HT1080 (cell line): Measurements from ENCODE around the gene GCH1. TPM values are rescaled to one million over a fixed set of nuclear protein-coding genes. Genes with fewer than 3 reads are reported as not detected.

Source experiments
- DNase-seq: peaks from one replicate; pipeline ENCODE4 v3.0.0-alpha.2; 2015; ENCODE audit warnings: low read depth
- total RNA-seq: library from RNA; depleted of rRNA; stranded (reverse); fragments of >200 nt; shearing (Covaris generic); gene quantifications from 2 replicates; pipeline ENCODE4 v1.2.3, GENCODE V29; 2014

The GCH1 gene
- total RNA-seq, 1 experiment from 2014 or later = 7.5 TPM

DNA sequence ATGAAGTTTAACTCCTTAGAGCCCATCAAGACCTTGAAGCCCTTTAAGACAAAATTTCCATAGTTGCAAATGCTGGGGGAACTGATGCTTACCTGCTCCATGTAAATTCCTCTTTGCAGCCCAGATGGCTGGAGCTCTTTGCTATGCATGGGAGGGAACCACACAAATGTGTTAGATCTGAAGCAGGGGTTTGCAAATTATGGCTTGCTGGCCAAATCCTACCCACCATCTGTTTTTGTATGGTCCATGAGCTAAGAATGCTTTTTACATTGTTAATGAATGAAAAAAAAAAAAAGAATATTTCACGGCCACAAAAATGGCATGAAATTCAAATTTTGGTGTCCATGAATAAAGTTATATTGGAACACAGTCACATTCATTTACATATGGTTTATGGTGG, 74.6 kb downstream of the GCH1 start:
- DNase-seq = no peak

DNA sequence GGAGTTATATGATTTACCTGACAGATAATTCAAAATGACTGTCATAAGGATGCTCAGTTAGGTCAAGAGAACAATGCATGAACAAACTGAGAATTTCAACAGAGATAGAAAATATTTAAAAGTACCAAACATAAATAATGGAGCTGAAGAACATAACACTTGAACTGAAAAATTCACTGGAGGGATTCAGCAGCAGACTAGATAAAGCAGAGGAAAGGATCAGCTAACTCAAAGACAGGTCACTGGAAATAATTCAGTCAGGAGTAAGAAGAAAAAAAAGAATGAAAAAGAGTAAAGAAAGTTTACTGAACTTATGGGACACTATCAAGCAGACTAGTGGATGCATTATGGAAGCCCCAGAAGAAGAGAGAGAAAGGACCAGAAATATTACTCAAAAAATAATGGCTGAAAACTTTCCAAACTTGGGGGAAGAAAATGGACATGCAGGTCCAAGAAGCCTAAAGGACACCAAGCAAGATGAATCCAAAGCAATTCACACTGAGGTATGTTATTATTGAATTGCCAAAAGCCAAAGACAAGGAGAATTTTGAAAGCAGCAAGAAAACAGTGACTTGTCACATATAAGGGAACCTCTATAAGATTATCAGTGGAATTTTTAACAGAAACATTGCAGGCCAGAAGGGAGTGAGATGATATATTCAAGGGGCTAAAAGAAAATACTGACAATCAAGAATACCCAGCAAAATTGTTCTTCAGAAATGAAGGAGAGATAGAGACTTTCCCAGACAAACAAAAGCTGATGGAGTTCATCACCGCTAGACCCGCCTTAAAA, 78.7 kb downstream of the GCH1 start:
- DNase-seq = no peak

DNA sequence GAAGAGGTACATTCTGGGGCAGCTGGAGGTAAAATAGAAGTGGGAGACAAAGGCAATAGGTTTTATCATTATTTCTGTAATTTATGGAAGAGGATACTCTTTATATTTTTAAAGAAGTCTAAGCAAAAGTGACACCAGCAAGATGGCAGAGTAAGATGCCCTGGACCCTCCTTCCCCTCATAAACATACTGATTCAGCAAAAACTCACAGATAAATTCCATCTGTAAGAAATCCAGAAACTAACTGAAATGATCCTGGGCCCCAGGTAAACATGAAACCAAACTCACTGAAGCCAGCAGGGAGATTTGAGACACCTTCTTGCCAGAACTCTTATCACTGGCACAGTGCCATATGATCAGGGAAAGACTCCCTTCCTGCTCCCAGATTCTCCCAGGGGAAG, 79.9 kb downstream of the GCH1 start:
- no peak for DNase-seq

DNA sequence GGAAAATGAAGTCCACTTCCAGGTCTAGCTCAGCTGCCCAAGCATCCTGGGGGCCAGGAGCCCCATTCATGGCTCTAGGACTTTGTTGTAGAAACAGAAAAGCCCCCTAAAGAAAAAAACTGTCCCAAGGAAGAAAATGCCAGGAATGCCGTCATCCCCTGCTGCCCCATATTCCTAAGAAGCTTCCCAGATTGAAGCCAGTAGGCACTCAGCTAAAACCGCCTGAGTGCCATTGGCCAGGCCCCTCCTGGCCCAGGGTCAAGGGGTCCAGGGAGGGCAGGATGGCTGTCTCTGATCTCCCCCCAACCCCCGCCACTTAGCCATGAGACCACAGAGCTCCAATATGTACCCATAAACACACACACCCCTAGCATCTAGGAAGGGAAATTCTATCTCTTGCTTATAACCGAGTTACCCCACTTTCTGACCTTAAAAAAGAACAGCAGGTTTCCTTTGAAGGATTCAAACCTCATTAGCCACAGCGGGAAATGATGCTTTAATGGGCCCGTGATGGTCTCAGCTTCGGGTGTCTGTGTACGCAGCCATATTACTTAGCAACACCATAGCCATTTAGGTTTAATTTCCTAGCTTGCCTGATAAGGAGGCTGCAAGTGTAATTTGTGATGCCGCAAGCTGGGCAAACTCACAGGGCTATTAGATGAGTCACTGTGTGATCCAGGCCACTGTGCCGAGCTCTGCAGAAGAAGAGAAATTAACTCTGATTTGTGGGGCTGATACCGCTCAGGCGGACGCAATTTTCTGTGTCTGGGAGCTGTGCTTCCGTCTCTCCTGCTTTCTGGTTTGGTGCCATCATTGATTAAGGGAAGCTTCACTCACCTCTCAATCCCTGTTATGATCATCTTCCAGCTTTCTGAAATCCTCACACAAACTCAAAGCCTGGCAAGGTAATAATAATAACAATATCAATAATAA, 84.2 kb downstream of the GCH1 start:
- DNase-seq = peak; percentile 85

DNA sequence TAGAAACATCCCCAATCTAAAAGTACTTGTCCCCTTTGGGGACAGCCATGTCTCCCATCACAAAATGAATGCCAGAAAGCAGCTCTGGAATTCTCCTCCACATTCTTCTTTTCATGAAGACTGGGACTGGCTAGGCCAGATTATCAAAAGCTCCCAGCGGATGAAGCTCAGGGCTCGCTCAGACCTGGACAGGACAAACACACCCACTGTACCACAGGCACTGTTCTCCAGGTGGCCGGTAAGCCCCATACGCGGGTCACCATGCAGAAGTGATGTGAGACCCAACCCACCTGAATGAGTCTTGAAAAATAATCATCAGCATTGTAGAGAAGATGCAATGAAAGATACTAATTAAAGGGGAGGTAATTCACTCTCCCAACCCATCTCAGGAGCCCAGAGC, 85.1 kb downstream of the GCH1 start:
- no peak for DNase-seq

DNA sequence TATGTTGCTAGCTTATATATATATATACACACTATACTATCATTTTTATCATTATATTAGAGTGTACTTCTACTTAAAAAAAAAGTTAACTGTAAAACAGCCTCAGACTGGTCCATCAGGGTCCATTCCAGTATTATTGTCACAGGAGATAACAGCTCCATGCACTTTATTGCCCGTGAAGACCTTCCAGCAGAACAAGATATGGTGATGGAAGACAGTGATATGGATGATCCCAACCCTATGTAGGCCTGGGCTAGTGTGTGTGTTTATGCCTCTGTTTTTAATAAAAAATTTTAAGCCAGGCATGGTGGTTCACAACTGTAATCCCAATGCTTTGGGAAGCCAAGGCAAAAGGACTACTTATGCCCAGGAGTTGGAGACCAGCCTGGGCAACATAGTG, 86.2 kb downstream of the GCH1 start:
- no peak for DNase-seq

DNA sequence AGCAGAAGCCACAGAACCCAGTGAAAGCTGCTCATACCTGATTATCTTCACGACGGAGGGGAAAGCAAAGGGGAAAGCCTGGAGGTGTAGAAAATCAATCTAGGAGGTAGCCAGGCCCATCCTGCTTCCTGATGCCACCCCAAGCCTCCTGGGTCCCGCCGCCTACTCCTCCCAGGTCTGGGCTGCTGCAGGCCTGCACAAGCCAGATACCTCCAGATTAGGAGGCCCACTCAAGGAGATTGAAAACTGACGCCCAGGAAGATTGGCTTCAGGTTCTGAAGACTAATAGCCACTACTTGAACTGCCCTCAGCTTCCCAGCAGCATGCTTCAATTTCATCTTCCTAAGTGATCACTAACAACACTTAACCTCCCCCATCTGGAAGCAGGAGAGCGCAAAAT, 87.1 kb downstream of the GCH1 start:
- no peak for DNase-seq

DNA sequence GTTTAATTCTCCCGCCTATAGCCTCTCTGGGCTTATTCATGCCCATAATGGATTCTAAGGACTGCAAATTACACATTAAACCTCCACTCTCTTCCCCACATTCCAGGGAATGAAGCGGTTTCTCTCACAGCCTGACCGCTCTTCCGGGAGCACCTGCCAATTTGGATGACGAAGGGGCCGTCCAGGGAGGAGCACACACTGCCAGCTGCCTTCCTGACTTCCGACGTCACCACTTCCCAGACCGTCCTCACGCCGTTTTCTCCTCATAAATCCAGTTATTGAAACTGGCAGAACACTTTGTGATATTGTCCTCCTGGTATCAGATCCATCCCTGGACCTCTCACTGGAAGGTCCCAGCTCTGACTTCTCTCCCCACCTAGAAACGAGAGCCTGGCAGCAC, 87.6 kb downstream of the GCH1 start:
- peak; percentile 19 for DNase-seq

DNA sequence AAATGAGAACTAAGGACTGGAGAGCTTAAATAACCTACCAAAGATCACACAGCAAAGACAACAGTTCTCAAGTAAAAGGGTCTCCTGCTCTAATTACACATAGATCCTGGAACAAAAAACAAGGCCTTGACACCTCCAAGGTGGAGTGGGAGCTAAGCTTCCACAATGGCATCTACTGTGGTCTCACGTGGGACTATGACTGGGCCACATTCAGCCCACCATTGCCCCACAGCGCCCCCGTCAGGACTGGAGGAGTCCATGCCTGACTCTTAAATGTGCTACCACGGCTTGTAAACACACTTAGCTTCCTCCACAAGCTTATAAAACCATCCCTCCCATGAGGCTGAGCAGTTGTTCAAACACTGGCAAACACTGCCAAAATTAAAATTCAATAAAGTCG, 88.5 kb downstream of the GCH1 start:
- peak; percentile 42 for DNase-seq

DNA sequence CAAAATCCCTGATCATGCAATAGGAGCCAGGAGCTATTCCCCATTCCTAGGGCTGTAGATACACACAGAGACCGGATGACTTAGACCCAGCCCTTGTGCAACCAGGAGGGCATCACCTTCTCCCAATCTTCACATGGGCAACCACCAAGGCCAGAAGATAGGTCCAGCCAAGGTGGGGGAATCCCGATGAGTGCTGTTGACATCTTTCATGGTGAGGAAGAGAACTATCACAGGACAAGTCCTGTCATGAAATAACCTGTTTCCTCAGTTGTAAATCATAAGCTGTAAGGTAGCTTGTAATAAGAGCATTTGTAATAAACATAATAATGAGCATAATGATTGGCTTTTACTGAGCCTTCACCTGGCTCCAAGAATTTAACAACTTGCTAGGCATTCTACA, 89.5 kb downstream of the GCH1 start:
- DNase-seq = no peak

DNA sequence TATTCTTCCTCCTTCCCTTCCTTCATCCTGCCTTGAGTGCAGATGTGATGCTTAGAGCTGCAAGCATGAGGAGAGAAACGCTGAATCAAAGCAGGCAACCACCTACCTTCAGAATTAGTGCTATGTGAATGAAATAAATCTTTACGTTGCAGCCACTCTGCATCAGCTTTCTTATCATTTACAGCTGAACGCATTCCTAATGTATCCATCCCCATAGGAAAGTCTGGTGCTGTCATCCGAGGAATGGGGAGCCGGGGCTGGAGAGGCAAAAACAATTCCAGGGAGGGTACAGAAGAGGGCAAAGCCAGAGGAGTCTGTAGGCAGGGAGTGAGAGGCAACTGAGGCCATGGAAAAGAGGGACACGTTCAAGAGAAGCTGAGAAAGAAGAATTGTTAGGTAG, 90.0 kb downstream of the GCH1 start:
- no peak for DNase-seq

DNA sequence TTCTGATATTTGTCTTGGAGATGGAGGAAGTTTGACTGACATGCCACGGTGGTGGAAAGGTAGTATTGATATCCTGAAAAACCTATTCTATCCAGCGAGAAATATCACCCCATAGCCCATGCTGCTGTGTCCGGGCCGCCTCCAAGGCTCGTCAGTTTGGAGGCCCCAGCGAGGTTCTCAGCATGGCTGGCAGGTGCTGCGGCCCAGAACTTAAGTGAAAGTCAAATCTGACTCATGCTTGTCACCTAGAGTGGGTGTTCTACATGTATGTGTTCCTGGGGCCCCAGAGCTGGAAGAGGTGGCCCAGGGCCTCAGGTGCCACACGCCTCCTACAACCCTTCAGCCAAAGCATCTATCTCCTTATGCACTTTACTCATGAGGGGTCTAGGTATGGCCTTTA, 92.9 kb downstream of the GCH1 start:
- DNase-seq = no peak

DNA sequence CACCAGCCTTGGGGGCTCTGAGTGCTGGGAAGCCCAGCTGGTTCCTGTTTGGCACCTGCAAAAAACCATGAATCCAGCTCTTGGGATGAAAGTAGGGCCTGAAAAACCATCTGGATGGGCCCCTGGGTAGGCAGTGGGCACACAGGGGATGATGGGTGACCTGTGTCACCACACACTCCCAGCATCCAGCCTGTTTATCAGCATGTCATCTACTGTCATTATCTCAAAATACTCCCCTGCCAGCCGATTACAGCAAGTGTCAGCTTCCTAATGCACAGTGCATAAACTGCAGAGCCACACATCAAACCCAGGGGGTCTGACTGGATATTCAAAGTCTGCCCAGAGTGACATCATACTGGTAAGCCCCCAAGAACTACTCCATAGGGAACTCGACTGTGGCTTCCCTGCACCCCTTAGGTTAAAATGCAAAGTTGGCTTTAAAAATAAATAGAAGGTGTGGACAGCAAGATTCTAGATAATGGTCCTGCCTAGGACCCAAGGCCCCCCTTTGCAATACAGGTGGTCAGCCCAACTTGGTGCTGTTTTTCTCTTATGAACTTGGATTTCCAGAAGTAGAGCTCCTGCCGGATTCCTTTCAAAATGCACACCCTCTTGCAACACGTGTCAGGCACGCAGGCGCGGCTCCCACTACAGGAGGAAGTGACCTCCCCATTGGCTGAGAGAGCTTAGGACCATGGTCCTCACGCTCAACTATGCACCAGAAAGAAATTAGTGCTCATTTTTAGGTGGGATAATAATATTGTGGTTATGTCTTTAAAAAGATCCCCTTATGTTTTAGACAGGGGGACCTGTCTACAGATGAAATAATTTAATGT, 94.1 kb downstream of the GCH1 start:
- no peak for DNase-seq

DNA sequence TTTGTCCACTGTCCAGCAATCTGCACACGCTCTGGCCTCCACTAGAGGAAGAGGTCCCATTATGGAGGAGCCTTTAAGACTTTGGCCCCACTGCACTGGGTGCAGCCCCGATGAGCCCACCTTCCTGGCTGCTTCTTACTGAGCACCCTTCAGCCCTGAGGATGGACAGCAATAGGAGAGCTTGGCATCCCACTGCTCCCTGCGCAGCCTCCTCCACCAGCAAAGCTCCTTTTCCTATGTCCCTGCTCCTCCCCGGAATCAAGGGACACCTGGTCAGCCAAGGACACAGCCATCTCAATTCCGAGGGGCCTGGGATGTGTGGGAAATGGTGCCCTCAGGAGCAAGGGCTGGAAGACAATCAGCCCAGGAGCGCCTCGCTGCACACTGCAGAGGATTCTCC, 94.7 kb downstream of the GCH1 start:
- DNase-seq = no peak

DNA sequence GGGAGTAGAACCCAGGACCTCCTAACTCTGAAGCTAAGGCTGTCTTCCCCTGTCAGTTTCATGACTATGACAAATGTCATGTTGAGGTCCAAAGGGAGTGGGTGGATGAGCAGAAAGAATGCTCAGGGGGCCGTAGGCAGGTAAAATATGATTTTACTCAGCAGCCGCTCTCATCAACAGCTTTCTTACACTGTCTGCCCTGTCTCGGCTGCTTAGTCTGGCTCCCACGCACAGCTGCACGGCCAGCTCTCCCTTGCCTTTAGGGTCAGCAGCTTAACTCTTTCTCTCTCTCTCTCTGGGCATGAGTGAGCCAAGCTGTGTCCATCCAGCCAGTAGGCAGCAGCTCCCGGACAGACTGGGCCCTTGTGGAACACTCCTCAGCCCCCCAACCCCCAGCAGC, 95.2 kb downstream of the GCH1 start:
- no peak for DNase-seq

DNA sequence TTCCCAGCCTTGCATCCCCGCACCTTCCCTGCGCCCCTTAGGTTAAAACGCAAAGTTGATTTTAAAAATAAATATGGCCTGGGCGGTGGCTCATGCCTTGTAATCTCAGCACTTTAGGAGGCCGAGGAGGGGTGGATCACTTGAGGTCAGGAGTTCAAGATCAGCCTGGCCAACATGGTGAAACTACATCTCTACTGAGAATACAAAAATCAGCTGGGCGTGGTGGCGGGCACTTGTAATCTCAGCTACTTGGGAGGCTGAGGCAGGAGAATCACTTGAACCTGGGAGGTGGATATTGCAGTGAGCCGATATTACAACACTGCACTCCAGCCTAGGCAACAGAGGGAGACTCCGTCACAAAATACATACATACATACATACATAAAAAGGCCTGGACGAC, 96.0 kb downstream of the GCH1 start:
- DNase-seq = no peak

DNA sequence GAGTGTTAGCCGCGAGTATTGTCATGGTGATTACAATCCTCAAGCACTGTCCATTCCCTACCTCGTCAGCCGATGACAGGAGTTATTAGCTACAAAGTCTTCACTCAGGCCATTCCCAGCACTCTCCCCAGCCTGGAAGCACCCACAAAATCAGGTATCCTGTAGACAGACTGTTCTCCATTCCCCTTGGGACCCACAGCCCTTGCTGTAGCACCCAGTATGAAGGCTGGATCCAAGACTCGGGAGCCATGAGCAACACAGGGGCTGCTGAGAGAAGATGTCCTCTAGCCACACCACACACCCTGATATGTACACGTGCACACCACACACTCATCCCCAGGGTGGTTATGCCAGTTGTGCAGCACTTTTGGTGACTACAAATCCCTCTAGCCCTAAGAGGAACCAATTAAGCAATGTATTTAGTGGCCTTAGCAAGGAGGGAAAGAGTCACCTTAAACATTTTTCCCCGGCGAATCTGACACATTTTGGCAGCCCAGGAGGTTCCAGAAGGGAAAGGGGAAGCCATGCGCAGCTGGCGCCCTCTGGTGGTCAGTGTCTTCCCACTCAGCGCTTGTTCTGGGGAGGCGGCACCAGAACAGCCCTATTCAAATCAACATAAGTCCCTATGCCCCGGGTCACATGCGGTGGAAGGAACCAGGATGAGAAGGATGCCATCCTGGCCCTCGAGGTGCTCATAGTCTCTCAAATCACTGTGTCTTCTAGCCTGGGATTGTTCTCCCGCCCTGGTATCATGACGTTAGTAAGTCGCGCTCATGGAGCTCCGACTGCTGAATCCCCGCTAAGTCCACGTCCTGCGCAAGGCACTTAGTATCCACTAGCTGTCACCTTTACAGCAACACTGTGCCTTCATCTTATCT, 96.9 kb downstream of the GCH1 start:
- peak; percentile 85 for DNase-seq

DNA sequence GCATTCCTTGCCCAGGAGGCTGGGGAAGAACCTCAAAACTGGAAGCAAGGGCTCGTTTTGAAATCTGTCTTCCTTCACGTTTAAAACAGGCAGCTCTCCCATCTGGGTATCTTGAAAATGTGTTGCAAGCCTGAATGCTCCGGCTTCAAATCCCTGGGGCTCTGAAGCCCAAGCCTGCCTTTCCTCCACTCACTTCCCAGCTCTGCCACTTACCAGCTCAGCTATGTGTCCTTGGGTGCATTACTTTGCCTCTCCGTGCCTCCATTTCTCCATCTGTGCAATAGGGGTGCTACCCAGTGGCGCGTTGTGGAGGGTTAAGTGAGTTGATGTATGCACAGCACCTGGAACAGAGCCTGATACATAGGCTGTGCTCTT, 97.6 kb downstream of the GCH1 start:
- no peak for DNase-seq

DNA sequence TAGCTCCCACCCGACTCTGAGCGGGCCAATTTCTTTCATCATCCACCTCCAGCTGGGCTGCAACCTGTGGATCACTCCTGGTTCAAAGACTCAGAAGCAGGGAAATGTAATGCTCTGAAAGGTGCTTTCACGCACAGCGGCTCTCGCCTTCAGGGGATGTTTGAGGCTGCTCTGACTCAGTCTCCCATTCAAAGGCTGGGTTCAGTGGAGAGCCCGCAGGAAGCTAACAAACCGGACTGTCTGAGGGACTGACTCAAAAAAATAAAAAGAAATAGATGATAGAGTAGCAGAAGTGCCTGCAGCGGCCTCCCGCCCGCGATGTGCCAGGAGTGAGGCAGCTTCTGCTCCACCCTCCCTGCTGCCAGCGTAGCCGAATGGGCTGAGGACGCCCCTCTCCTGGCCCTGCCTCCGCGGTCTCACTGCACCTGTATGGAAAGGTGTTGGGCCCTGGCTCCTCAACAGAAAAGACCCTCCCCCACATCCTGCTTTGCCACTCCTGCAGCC, 98.0 kb downstream of the GCH1 start:
- no peak for DNase-seq

DNA sequence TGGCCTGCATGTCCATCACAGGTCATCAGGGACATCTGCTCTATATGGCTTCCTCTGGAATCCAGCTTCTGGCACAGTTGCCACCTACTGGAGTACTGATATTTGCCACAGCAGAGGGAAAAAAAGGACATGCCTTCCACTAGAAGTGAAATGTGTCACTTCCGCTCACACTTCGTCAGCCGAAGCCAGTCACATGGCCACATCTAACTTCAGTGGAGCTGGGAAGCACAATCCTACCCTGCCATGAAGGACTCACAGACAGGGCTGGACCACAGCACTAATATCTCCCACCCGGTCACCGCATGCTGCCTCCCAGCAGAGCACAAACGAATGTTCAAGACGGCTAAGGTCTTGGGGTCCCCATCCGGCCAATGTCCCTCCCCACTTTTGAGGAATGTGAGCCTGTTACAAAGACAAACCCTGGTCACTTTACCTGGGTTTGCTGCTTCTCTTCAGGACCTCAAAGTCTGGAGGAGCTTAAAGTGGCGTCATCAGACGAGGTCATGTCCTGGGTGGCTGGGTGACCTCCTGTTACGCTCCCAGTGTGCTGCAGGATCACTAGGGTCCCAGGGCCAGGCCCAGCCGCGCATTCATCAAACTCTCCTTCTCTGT, 98.6 kb downstream of the GCH1 start:
- DNase-seq = peak; percentile 54
